Hepatocyte (in vitro differentiated cells): Measurements from ENCODE around the gene NR2C2AP.

ENCODE experiments used
- EZH2 ChIP-seq: fragments of 200-600 bp; sonication (generic); IDR thresholded peaks from 2 replicates; pipeline ENCODE4 v1.6.1; 2016; ENCODE audit warnings: antibody characterized with exemption, mild to moderate bottlenecking, borderline replicate concordance
- TF ChIP-seq, protein P1 (sequence below): fragments of 200-600 bp; sonication (generic); IDR thresholded peaks from 2 replicates; pipeline ENCODE4 v1.5.1; 2016; ENCODE audit warnings: antibody characterized with exemption, mild to moderate bottlenecking; ENCODE audit not compliant: poor library complexity

- TF ChIP-seq, protein P1, sequence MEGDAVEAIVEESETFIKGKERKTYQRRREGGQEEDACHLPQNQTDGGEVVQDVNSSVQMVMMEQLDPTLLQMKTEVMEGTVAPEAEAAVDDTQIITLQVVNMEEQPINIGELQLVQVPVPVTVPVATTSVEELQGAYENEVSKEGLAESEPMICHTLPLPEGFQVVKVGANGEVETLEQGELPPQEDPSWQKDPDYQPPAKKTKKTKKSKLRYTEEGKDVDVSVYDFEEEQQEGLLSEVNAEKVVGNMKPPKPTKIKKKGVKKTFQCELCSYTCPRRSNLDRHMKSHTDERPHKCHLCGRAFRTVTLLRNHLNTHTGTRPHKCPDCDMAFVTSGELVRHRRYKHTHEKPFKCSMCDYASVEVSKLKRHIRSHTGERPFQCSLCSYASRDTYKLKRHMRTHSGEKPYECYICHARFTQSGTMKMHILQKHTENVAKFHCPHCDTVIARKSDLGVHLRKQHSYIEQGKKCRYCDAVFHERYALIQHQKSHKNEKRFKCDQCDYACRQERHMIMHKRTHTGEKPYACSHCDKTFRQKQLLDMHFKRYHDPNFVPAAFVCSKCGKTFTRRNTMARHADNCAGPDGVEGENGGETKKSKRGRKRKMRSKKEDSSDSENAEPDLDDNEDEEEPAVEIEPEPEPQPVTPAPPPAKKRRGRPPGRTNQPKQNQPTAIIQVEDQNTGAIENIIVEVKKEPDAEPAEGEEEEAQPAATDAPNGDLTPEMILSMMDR, result no peak
- no peak for TF ChIP-seq EZH2
Observed at GRCh38 chr19:19201697-19202630, 1.2 kb downstream of the NR2C2AP start.
